GM12865 (cell line): ENCODE results near the gene INTS13.

Experiments
- DNase-seq: peaks from one replicate; pipeline ENCODE4 v3.0.0; 2010; ENCODE audit warnings: low read depth
- H3K4me3 ChIP-seq: 2 replicates; pipeline ENCODE4 v1.5.1; 2011; ENCODE audit warnings: mild to moderate bottlenecking, low read depth, low read length, control low read depth
- TF ChIP-seq, protein P1 (sequence below): IDR thresholded peaks from 2 replicates; pipeline ENCODE4 v1.5.1; 2011; ENCODE audit warnings: low read length, control low read depth, low read depth, inconsistent platforms; ENCODE audit not compliant: insufficient read depth; ENCODE audit errors: missing control alignments

Gene INTS13

DNA sequence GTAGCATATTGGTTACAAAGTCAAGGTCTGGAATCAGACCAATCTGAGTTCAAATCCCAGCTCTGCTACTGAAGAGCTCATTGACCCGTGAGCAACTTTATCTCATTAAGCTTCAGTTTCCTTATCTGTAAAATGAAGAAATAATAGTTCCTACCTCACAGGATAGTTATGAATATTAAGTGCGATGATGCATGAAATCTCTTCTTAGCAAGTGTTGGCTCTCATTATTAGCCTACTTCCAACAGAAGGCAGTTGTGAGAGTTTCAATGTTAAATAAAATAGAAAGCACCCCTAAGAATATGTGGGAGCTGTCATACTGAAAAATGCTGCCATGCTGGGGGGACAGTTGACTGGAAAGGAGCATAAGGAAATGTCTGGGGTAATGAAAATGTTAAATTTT is 65.8 kb downstream of the INTS13 start:
- DNase-seq: peak; percentile 36
- TF ChIP-seq, protein P1, sequence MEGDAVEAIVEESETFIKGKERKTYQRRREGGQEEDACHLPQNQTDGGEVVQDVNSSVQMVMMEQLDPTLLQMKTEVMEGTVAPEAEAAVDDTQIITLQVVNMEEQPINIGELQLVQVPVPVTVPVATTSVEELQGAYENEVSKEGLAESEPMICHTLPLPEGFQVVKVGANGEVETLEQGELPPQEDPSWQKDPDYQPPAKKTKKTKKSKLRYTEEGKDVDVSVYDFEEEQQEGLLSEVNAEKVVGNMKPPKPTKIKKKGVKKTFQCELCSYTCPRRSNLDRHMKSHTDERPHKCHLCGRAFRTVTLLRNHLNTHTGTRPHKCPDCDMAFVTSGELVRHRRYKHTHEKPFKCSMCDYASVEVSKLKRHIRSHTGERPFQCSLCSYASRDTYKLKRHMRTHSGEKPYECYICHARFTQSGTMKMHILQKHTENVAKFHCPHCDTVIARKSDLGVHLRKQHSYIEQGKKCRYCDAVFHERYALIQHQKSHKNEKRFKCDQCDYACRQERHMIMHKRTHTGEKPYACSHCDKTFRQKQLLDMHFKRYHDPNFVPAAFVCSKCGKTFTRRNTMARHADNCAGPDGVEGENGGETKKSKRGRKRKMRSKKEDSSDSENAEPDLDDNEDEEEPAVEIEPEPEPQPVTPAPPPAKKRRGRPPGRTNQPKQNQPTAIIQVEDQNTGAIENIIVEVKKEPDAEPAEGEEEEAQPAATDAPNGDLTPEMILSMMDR: no peak
- H3K4me3 ChIP-seq: no peak overlapping the region

DNA sequence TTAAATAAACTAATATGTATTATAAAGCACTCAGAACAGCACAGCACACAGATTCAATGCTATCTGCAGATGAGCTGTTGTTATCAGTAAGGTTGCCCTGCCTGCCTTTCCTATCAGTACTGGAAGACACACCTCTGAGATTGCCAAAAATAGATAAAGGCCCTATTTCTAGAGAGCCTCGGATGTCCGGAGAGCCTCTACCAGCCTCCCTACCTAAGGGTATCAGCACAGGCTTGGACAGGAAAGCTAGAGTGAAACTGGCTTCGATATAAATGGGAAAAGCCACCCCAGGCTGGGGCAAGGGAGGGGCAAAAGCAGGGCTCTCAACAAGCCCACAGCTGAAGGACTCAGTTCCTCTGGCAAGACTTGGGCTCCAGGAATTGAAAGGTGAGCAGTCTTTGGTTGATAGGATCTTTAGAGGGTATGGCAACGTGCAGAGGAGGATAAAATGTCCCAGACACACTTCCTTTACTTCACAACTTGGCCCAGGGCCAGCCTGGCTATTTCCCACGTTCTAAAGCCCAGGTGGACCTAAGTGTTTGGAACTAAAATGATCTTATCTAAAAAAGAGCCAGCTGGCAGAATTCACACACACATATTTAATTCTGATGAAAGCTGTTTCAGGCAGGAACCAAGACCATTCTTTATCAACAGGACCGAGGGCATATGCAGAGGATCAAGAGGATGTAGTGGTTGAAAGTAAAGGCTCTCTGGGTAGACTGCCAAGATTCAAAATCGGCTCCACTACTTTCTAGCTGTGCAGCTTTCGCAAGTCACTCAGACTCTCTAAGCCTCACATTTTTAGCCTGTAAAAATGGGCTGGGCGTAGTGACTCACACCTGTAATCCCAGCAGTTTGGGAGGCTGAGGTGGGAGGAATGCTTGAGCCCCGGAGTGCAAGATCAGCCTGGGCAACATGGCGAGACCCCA is 67.0 kb downstream of the INTS13 start:
- TF ChIP-seq, protein P1: no peak
- peak; percentile 77 for DNase-seq
- no peak overlapping the region for H3K4me3 ChIP-seq

DNA sequence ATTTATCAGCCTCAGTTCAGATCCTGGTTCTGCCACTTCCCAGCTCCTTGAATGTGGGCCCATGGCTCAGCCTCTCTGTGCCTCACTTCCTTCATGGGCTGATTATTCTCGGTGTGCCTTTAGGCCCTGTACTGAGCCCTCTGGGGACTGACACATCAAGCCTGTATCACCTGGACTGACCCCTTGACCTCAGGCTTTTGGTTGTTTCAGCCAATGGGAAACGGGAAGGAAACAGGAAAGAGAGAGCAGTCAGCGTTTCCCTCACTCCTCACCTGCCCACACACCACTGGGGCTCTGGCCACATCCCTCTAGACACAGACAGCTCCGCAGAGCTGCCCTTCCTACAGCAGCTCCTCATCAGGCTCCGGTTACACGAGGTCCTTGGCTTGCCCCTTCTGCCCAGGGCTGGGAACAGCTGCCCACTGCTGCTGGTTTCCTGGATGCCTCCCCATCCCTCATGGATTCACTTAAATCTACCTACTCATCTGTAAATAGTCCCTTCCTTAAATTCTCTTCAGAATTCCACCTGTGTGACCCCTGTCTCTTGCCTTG is 67.8 kb downstream of the INTS13 start:
- no peak overlapping the region for H3K4me3 ChIP-seq
- DNase-seq: peak; percentile 38
- TF ChIP-seq, protein P1: no peak

DNA sequence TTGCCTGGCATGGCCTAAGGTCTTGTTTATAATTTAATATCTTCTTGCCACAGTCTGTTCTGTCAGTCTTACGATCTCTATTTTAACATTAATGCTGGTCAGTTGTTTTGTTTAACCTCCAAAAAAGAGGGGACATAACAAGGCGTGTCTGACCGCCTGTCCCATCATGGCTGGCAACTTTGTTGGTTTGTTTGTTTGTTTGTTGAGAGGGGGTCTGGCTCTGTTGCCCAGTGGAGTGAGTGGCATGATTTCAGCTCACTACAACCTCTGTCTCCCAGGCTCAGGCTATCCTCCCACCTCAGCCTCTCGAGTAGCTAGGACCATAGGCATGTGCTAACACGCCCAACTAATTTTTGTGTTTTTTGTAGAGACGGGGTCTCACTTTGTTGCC is 68.7 kb downstream of the INTS13 start:
- TF ChIP-seq, protein P1: no peak
- no peak for DNase-seq
- H3K4me3 ChIP-seq: no peak overlapping the region

GRCh38 chr12:26868447-26869103 is 69.2 kb downstream of the INTS13 start:
- TF ChIP-seq, protein P1: no peak
- H3K4me3 ChIP-seq: no peak overlapping the region
- no peak for DNase-seq

- TF ChIP-seq, protein P1: no peak
- peak; percentile 87 for DNase-seq
- H3K4me3 ChIP-seq: no peak overlapping the region
Measured at GRCh38 chr12:26867080-26867479, 70.7 kb downstream of the INTS13 start.
